Spinal cord (tissue), 10 donors: Measurements from ENCODE around the gene IGSF11. TPM values are rescaled to one million over a fixed set of nuclear protein-coding genes. Genes with fewer than 3 reads are reported as not detected.

Source experiments
- DNase-seq, 6 donors: peaks; one replicate each; pipeline versions ENCODE4 v3.0.0 to v3.0.0-alpha.2; 2013 to 2015; ENCODE audit warnings: low spot score in 6 of 6, low read depth in 4 of 6
- H3K27ac ChIP-seq: one replicate; pipeline ENCODE4 v1.5.1; 2013; ENCODE audit warnings: low read depth, low read length, control low read depth
- H3K27me3 ChIP-seq: one replicate; pipeline ENCODE4 v1.6.1; 2013; ENCODE audit warnings: low read length; ENCODE audit not compliant: control insufficient read depth, insufficient read depth
- H3K36me3 ChIP-seq: one replicate; pipeline ENCODE4 v1.6.1; 2013; ENCODE audit warnings: low read length; ENCODE audit not compliant: control insufficient read depth, insufficient read depth
- H3K4me1 ChIP-seq: one replicate; pipeline ENCODE4 v1.6.1; 2013; ENCODE audit warnings: low read length; ENCODE audit not compliant: control insufficient read depth, insufficient read depth
- H3K4me3 ChIP-seq: one replicate; pipeline ENCODE4 v1.5.1; 2013; ENCODE audit warnings: low read depth, low read length, control low read depth
- H3K9me3 ChIP-seq: one replicate; pipeline ENCODE4 v1.6.1; 2013; ENCODE audit warnings: low read length; ENCODE audit not compliant: control insufficient read depth, insufficient read depth
- WGBS: methylation state at CpG from one replicate; pipeline ENCODE4 v1.1.5; 2013; ENCODE audit warnings: missing lambda C conversion rate; ENCODE audit not compliant: insufficient coverage; 5-methylcytosine and 5-hydroxymethylcytosine counted together
- polyA plus RNA-seq, 2 donors: library from polyadenylated mRNA; unstranded; fragments of 120-200 nt; gene quantifications; one replicate each; pipeline ENCODE4 v1.2.1, GENCODE V29; 2013; ENCODE audit not compliant: insufficient read length in 2 of 2
- total RNA-seq, 2 donors: library from RNA; depleted of rRNA in 1 of 2; stranded (reverse); fragments of 120-200 nt in 1 of 2; fragments of >200 nt in 1 of 2; gene quantifications; one replicate each; pipeline versions ENCODE4 v1.2.3 to v1.2.4, GENCODE V29; 2013 to 2014
- donor health status: healthy.

The IGSF11 gene
- total and polyA plus RNA-seq, 4 donors: 13.6 to 41.7 (median 31.6) TPM

- peaks cover 4% of the 10 kb centered on the region for H3K36me3 ChIP-seq
- no peak overlapping the region for H3K27ac ChIP-seq
- no peak overlapping the region for H3K4me3 ChIP-seq
- no peak for DNase-seq
- whole genome bisulfite sequencing: 90% methylated on average over 2 of the region's 4 CpGs
- no peaks in the 10 kb centered on the region for H3K9me3 ChIP-seq
- H3K4me1 ChIP-seq: no peaks in the 10 kb centered on the region
- no peaks in the 10 kb centered on the region for H3K27me3 ChIP-seq
Measured at GRCh38 chr3:118900737-118901525, 133.7 kb downstream of the IGSF11 start.

GRCh38 chr3:118890206-118890605 lies 144.4 kb downstream of the IGSF11 start:
- H3K36me3 ChIP-seq: no peaks in the 10 kb centered on the region
- peak in 1 of 6 donors; percentile 40 for DNase-seq
- no peaks in the 10 kb centered on the region for H3K27me3 ChIP-seq
- WGBS: no CpG with 5 or more reads among the region's 2 CpGs
- peak overlapping the region; percentile 81 for H3K27ac ChIP-seq
- H3K9me3 ChIP-seq: no peaks in the 10 kb centered on the region
- peaks cover 3% of the 10 kb centered on the region for H3K4me1 ChIP-seq
- H3K4me3 ChIP-seq: no peak overlapping the region

GRCh38 chr3:118889691-118890090 lies 145.0 kb downstream of the IGSF11 start:
- no peaks in the 10 kb centered on the region for H3K9me3 ChIP-seq
- H3K4me3 ChIP-seq: no peak overlapping the region
- no peak for DNase-seq
- H3K36me3 ChIP-seq: no peaks in the 10 kb centered on the region
- H3K27ac ChIP-seq: peak overlapping the region; percentile 81
- peaks cover 3% of the 10 kb centered on the region for H3K4me1 ChIP-seq
- H3K27me3 ChIP-seq: no peaks in the 10 kb centered on the region

- Histone ChIP-seq H3K36me3 (no peaks in the 10 kb centered on the region), H3K27me3 (no peaks in the 10 kb centered on the region), H3K9me3 (no peaks in the 10 kb centered on the region), H3K4me1 (peaks cover 3% of the 10 kb centered on the region), H3K4me3 (no peak overlapping the region), H3K27ac (no peak overlapping the region)
- 81% methylated on average over 2 of the region's 3 CpGs for WGBS
- no peak for DNase-seq
Measured at GRCh38 chr3:118886708-118887107, 147.9 kb downstream of the IGSF11 start.

GRCh38 chr3:118884748-118885206 lies 149.9 kb downstream of the IGSF11 start:
- peak; percentile 40 to 89 (median 58) for DNase-seq
- H3K36me3 ChIP-seq: no peaks in the 10 kb centered on the region
- no CpG with 5 or more reads among the region's 3 CpGs for WGBS
- peak overlapping the region; percentile 11 for H3K4me3 ChIP-seq
- H3K27me3 ChIP-seq: no peaks in the 10 kb centered on the region
- H3K27ac ChIP-seq: no peak overlapping the region
- H3K9me3 ChIP-seq: no peaks in the 10 kb centered on the region
- peaks cover 3% of the 10 kb centered on the region for H3K4me1 ChIP-seq

GRCh38 chr3:118882353-118882947 lies 152.2 kb downstream of the IGSF11 start:
- 58% methylated on average over 3 of the region's 3 CpGs for WGBS
- peak in 5 of 6 donors; percentile 67 to 94 (median 69) for DNase-seq

GRCh38 chr3:118868051-118868450 lies 166.6 kb downstream of the IGSF11 start:
- Histone ChIP-seq H3K4me1 (no peaks in the 10 kb centered on the region), H3K9me3 (peaks cover 6% of the 10 kb centered on the region), H3K36me3 (no peaks in the 10 kb centered on the region), H3K27ac (no peak overlapping the region), H3K27me3 (no peaks in the 10 kb centered on the region), H3K4me3 (no peak overlapping the region)
- DNase-seq: peak in 2 of 6 donors; percentile 34 to 57

More at GRCh38 chr3:118882353-118882947, 152.2 kb downstream of the IGSF11 start:
- Histone ChIP-seq H3K4me1 (no peaks in the 10 kb centered on the region), H3K27ac (no peak overlapping the region), H3K27me3 (no peaks in the 10 kb centered on the region), H3K9me3 (no peaks in the 10 kb centered on the region), H3K4me3 (no peak overlapping the region), H3K36me3 (no peaks in the 10 kb centered on the region)

- 63% methylated on average over 1 of the region's 1 CpG for WGBS
- H3K4me1 ChIP-seq: no peaks in the 10 kb centered on the region
- no peaks in the 10 kb centered on the region for H3K9me3 ChIP-seq
- H3K36me3 ChIP-seq: no peaks in the 10 kb centered on the region
- no peak overlapping the region for H3K4me3 ChIP-seq
- no peak for DNase-seq
- H3K27me3 ChIP-seq: no peaks in the 10 kb centered on the region
- no peak overlapping the region for H3K27ac ChIP-seq
Measured at GRCh38 chr3:118863731-118864322, 170.8 kb downstream of the IGSF11 start.

GRCh38 chr3:118859950-118860349 lies 174.7 kb downstream of the IGSF11 start:
- no peaks in the 10 kb centered on the region for H3K4me1 ChIP-seq
- no peaks in the 10 kb centered on the region for H3K36me3 ChIP-seq
- H3K27me3 ChIP-seq: no peaks in the 10 kb centered on the region
- no peaks in the 10 kb centered on the region for H3K9me3 ChIP-seq
- H3K4me3 ChIP-seq: no peak overlapping the region
- H3K27ac ChIP-seq: no peak overlapping the region
- WGBS: no CpG with 5 or more reads among the region's 1 CpG
- no peak for DNase-seq
